BLaER1 (cell line): ENCODE results near the gene HEATR1.
A peak's percentile ranks its signal among the peaks of the same experiment; 100 is the strongest.

ENCODE experiments used
- H3K27ac ChIP-seq: shearing (Covaris generic); formaldehyde crosslinking; 2 replicates; pipeline ENCODE4 v1.8.1; 2022
- H3K27me3 ChIP-seq: shearing (Covaris generic); formaldehyde crosslinking; 2 replicates; pipeline ENCODE4 v1.8.1; 2022
- H3K36me3 ChIP-seq: shearing (Covaris generic); formaldehyde crosslinking; 2 replicates; pipeline ENCODE4 v1.8.1; 2022
- H3K4me1 ChIP-seq: shearing (Covaris generic); formaldehyde crosslinking; 2 replicates; pipeline ENCODE4 v1.8.1; 2022
- H3K4me2 ChIP-seq: shearing (Covaris generic); formaldehyde crosslinking; 2 replicates; pipeline ENCODE4 v1.8.1; 2022
- H3K4me3 ChIP-seq: shearing (Covaris generic); formaldehyde crosslinking; 2 replicates; pipeline ENCODE4 v1.8.1; 2022
- H3K9ac ChIP-seq: shearing (Covaris generic); formaldehyde crosslinking; 2 replicates; pipeline ENCODE4 v1.8.1; 2022
- H3K9me3 ChIP-seq: shearing (Covaris generic); formaldehyde crosslinking; 2 replicates; pipeline ENCODE4 v1.8.1; 2022
- H4K20me1 ChIP-seq: shearing (Covaris generic); formaldehyde crosslinking; 2 replicates; pipeline ENCODE4 v1.8.1; 2022
- Cebpa-rat ChIP-seq: shearing (Covaris generic); IDR thresholded peaks from 2 replicates; pipeline ENCODE4 v1.8.1; 2022

The HEATR1 gene

DNA sequence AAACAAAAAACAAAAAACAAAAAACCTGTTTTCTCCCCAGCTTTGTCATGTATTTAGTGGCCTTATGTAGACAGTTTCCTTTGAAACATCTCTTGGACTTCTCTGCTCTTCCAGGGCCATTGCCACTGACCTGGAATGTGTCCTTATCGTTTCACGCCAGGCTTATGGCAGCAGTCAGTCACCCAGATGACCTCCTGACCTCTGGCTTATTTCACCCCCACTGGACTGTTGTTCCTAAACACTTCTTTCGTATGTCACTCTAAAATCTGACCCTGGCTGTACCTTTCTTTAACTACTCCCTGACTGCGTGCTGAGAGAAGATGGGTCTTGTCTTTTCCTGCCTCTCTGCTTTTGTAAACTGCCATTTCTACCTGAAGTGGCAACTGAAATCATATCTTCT lies 71.5 kb downstream of the HEATR1 start:
- no peak overlapping the region for H3K27ac ChIP-seq
- no peak overlapping the region for H3K4me2 ChIP-seq
- H3K9me3 ChIP-seq: no peaks in the 10 kb centered on the region
- no peak for TF ChIP-seq Cebpa-rat
- H4K20me1 ChIP-seq: peaks cover 19% of the 10 kb centered on the region
- H3K4me3 ChIP-seq: no peak overlapping the region
- peaks cover 58% of the 10 kb centered on the region for H3K36me3 ChIP-seq
- no peak overlapping the region for H3K9ac ChIP-seq
- peaks cover 18% of the 10 kb centered on the region; the same call in 1 of the 2 replicates for H3K4me1 ChIP-seq
- H3K27me3 ChIP-seq: no peaks in the 10 kb centered on the region

GRCh38 chr1:236530959-236531358 lies 73.4 kb downstream of the HEATR1 start:
- Histone ChIP-seq H3K36me3 (peaks cover 62% of the 10 kb centered on the region), H3K4me1 (peaks cover 25% of the 10 kb centered on the region), H3K27me3 (no peaks in the 10 kb centered on the region), H3K27ac (no peak overlapping the region), H3K9ac (no peak overlapping the region), H3K9me3 (no peaks in the 10 kb centered on the region), H3K4me3 (no peak overlapping the region), H3K4me2 (peak overlapping the region; percentile 33; the same call in 1 of the 2 replicates), H4K20me1 (peaks cover 11% of the 10 kb centered on the region)
- no peak for TF ChIP-seq Cebpa-rat

GRCh38 chr1:236530286-236530685 lies 74.0 kb downstream of the HEATR1 start:
- H3K9me3 ChIP-seq: no peaks in the 10 kb centered on the region
- 0 out of 2 replicates have a peak, but pooled peaks cover 7% of the 10 kb centered on the region for H4K20me1 ChIP-seq
- no peak overlapping the region for H3K4me3 ChIP-seq
- no peak overlapping the region for H3K9ac ChIP-seq
- no peak overlapping the region for H3K27ac ChIP-seq
- H3K36me3 ChIP-seq: peaks cover 58% of the 10 kb centered on the region
- no peak overlapping the region for H3K4me2 ChIP-seq
- peaks cover 32% of the 10 kb centered on the region for H3K4me1 ChIP-seq
- no peaks in the 10 kb centered on the region for H3K27me3 ChIP-seq
- TF ChIP-seq Cebpa-rat: no peak

- Histone ChIP-seq H3K4me3 (no peak overlapping the region), H3K9ac (no peak overlapping the region), H3K27me3 (no peaks in the 10 kb centered on the region), H3K4me1 (peaks cover 32% of the 10 kb centered on the region), H3K27ac (no peak overlapping the region), H3K9me3 (no peaks in the 10 kb centered on the region), H3K4me2 (peak overlapping the region; percentile 93; the same call in 1 of the 2 replicates), H4K20me1 (0 out of 2 replicates have a peak, but pooled peaks cover 7% of the 10 kb centered on the region), H3K36me3 (peaks cover 29% of the 10 kb centered on the region)
- no peak for TF ChIP-seq Cebpa-rat
These were observed 78.2 kb downstream of the HEATR1 start for GRCh38 chr1:236526079-236526478.

GRCh38 chr1:236524895-236525184 lies 79.5 kb downstream of the HEATR1 start:
- Histone ChIP-seq H3K27me3 (no peaks in the 10 kb centered on the region), H3K4me2 (peak overlapping the region; percentile 93), H3K36me3 (peaks cover 29% of the 10 kb centered on the region), H4K20me1 (no peaks in the 10 kb centered on the region), H3K4me3 (peak overlapping the region; percentile 84), H3K4me1 (peaks cover 24% of the 10 kb centered on the region), H3K27ac (peak overlapping the region; percentile 79), H3K9me3 (no peaks in the 10 kb centered on the region), H3K9ac (peak overlapping the region; percentile 80)
- no peak for TF ChIP-seq Cebpa-rat

DNA sequence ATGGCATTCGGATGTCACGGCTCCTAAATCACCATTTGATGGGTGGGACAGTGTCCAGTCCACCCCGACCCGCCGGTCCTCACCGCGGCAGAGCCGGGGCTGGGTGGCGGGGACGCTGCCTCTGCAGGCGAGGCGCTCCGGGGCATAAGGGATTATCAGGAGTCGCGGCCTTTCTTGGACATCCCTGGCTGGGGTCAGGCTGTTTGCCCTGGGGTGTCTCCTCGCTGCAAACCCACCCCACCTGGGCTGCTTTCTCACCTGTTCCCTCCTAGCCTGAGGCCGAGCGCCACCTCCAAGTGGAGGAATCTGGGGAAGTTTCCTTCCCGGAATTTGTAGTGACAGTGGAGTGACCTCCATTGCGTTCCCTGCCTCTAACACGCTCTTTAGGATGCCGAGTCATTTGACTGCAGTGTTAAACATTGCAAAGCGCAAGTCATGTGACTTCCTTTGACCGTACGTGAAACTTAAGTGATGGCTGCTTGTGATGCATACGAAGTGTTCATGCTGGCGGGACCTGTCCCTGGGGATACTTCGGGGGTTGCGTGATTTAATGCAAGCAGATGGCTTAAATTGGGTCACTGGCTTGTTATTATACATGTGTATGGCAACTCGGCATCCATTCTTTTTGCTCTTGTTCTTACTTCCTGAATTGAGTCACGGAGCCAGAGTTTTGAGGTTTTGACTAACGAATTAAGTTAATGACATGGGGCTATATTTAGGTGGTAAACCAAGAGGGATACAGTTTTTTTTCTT lies 80.0 kb downstream of the HEATR1 start:
- peak overlapping the region; percentile 93 for H3K4me2 ChIP-seq
- H3K9me3 ChIP-seq: no peaks in the 10 kb centered on the region
- peak overlapping the region; percentile 84 for H3K4me3 ChIP-seq
- no peaks in the 10 kb centered on the region for H4K20me1 ChIP-seq
- peaks cover 29% of the 10 kb centered on the region for H3K36me3 ChIP-seq
- peaks cover 24% of the 10 kb centered on the region for H3K4me1 ChIP-seq
- H3K27me3 ChIP-seq: no peaks in the 10 kb centered on the region
- peak overlapping the region; percentile 80 for H3K9ac ChIP-seq
- peak overlapping the region; percentile 79 for H3K27ac ChIP-seq
- TF ChIP-seq Cebpa-rat: no peak

- Histone ChIP-seq H3K27me3 (no peaks in the 10 kb centered on the region), H3K9ac (peak within 1 kb of the TSS; percentile 80), H3K27ac (peak within 1 kb of the TSS; percentile 79)
These were observed 80.6 kb downstream of the HEATR1 start, which contains the start of gene LGALS8 for GRCh38 chr1:236523704-236524141. TSS of gene LGALS8 (plus strand) at chr1:236523982. CDS start at chr1:236526071, 2,089 bp downstream.

GRCh38 chr1:236522937-236523703 lies 81.2 kb downstream of the HEATR1 start:
- Histone ChIP-seq H3K4me1 (peaks cover 36% of the 10 kb centered on the region), H3K27me3 (no peaks in the 10 kb centered on the region), H3K27ac (peak overlapping the region; percentile 79), H4K20me1 (no peaks in the 10 kb centered on the region), H3K9ac (peak overlapping the region; percentile 80; the same call in 1 of the 2 replicates), H3K4me2 (peak overlapping the region; percentile 93), H3K9me3 (no peaks in the 10 kb centered on the region), H3K36me3 (peaks cover 22% of the 10 kb centered on the region), H3K4me3 (peak overlapping the region; percentile 84)
- TF ChIP-seq Cebpa-rat: no peak

More at GRCh38 chr1:236523704-236524141, 80.6 kb downstream of the HEATR1 start, which contains the start of gene LGALS8:
- peaks cover 30% of the 10 kb centered on the region for H3K4me1 ChIP-seq
- H3K36me3 ChIP-seq: peaks cover 24% of the 10 kb centered on the region
- peak within 1 kb of the TSS; percentile 84 for H3K4me3 ChIP-seq
- no peaks in the 10 kb centered on the region for H3K9me3 ChIP-seq
- H3K4me2 ChIP-seq: peak within 1 kb of the TSS; percentile 93
- H4K20me1 ChIP-seq: no peaks in the 10 kb centered on the region
- TF ChIP-seq Cebpa-rat: no peak

- Histone ChIP-seq H3K4me3 (no peak overlapping the region), H3K9me3 (no peaks in the 10 kb centered on the region), H3K9ac (no peak overlapping the region), H4K20me1 (no peaks in the 10 kb centered on the region), H3K27ac (no peak overlapping the region), H3K4me1 (peaks cover 27% of the 10 kb centered on the region), H3K27me3 (no peaks in the 10 kb centered on the region), H3K4me2 (no peak overlapping the region), H3K36me3 (no peaks in the 10 kb centered on the region)
- no peak for TF ChIP-seq Cebpa-rat
These were observed 83.8 kb downstream of the HEATR1 start for GRCh38 chr1:236520445-236521005.
